ENCODE data around the gene PLK2. TPM values are rescaled to one million over a fixed set of nuclear protein-coding genes. Genes with fewer than 3 reads are reported as not detected.
A peak's percentile ranks its signal among the peaks of the same experiment; 100 is the strongest.

The PLK2 gene
- polyA plus RNA-seq, 3 donors, result 3.4 to 17.0 (median 4.5) TPM

DNA sequence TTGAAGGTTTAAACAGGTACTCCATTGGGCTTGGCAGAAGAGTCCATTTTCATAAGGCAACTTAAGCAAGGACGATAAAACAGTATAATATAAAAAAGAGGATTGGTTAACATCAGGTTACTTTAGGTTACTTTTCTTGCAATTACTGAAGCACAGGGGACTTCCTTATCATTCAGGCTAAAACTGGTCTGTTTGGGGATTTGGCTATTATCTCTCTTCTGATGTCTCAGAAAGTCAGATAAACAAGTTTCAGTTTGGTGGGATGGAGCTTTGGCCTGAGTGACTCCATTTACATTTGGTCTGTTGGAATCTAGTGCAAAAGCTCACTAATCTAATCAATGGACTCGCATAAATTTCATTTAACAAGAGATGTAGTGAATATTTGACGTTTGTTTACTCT lies 39.3 kb upstream of the PLK2 start:
- Histone ChIP-seq H3K9me3 (replicated peaks in 1 of 2; ENCODE audit: control insufficient read depth in 1 of 2, insufficient read depth in 1 of 2, low read length in 2 of 2) (peaks cover 0 to 3% of the 10 kb centered on the region in 2 donors), H3K36me3 (replicated peaks in 1 of 2; ENCODE audit: control insufficient read depth in 1 of 2, insufficient read depth in 2 of 2, low read length in 2 of 2) (peaks cover 13 to 15% of the 10 kb centered on the region in 2 donors), H3K4me3 (replicated peaks in 1 of 3; ENCODE audit: low read depth in 2 of 3, low read length in 3 of 3) (peak overlapping the region in 1 of 3 experiments; percentile 49), H3K27me3 (ENCODE audit: control insufficient read depth in 2 of 2, insufficient read depth in 2 of 2, low read length in 2 of 2) (no peaks in the 10 kb centered on the region), H2AFZ (ENCODE audit: insufficient read depth, low read depth, low read length, poor library complexity, severe bottlenecking) (no peak overlapping the region), H3K4me1 (ENCODE audit: control insufficient read depth in 1 of 2, insufficient read depth in 2 of 2, low read length in 2 of 2) (peaks cover 67 to 73% of the 10 kb centered on the region in 2 donors), H3K27ac (ENCODE audit: low read depth in 1 of 2, low read length in 2 of 2) (peak overlapping the region in 1 of 2 donors; percentile 75), H3K79me2 (ENCODE audit: insufficient read depth, low read length) (peaks cover 48% of the 10 kb centered on the region), H3K9ac (ENCODE audit: insufficient read depth, low read length, poor library complexity, severe bottlenecking) (no peak overlapping the region), H4K20me1 (ENCODE audit: insufficient read depth, low read length) (no peaks in the 10 kb centered on the region), H3K4me2 (replicated peaks; ENCODE audit: extremely low read depth, low read length, poor library complexity, severe bottlenecking) (peak overlapping the region; percentile 66)
- TF ChIP-seq, protein P1, sequence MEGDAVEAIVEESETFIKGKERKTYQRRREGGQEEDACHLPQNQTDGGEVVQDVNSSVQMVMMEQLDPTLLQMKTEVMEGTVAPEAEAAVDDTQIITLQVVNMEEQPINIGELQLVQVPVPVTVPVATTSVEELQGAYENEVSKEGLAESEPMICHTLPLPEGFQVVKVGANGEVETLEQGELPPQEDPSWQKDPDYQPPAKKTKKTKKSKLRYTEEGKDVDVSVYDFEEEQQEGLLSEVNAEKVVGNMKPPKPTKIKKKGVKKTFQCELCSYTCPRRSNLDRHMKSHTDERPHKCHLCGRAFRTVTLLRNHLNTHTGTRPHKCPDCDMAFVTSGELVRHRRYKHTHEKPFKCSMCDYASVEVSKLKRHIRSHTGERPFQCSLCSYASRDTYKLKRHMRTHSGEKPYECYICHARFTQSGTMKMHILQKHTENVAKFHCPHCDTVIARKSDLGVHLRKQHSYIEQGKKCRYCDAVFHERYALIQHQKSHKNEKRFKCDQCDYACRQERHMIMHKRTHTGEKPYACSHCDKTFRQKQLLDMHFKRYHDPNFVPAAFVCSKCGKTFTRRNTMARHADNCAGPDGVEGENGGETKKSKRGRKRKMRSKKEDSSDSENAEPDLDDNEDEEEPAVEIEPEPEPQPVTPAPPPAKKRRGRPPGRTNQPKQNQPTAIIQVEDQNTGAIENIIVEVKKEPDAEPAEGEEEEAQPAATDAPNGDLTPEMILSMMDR (IDR thresholded peaks at IDR 0.05), result no peak
- WGBS (ENCODE audit: insufficient coverage), result no CpG with 5 or more reads among the region's 3 CpGs
- Mint-ChIP-seq H3K27me3 (ENCODE audit: low read depth in 3 of 3) (no peaks in the 10 kb centered on the region), H3K4me3 (no peak overlapping the region), H3K4me1 (peaks cover 83% of the 10 kb centered on the region), H3K36me3 (peaks cover 24 to 33% of the 10 kb centered on the region in 2 donors), H3K27ac (peak overlapping the region; percentile 21 to 91 (median 80)), H3K9me3 (peaks cover 0 to 5% (median 2%) of the 10 kb centered on the region in 7 donors)
- intact Hi-C loops (cut with micrococcal nuclease), result no loop called here
- no peak for DNase-seq

- peaks cover 64 to 73% of the 10 kb centered on the region in 2 donors for H3K4me1 ChIP-seq (ENCODE audit: control insufficient read depth in 1 of 2, insufficient read depth in 2 of 2, low read length in 2 of 2)
- peak overlapping the region in 1 of 2 donors; percentile 75 for H3K27ac ChIP-seq (ENCODE audit: low read depth in 1 of 2, low read length in 2 of 2)
- TF ChIP-seq, protein P1 (IDR thresholded peaks at IDR 0.05), result peak; percentile 42
- H4K20me1 ChIP-seq (ENCODE audit: insufficient read depth, low read length), result no peaks in the 10 kb centered on the region
- peaks cover 53% of the 10 kb centered on the region for H3K79me2 ChIP-seq (ENCODE audit: insufficient read depth, low read length)
- Mint-ChIP-seq H3K9me3 (peaks cover 0 to 5% (median 2%) of the 10 kb centered on the region in 7 donors), H3K36me3 (peaks cover 29 to 40% of the 10 kb centered on the region in 2 donors), H3K27ac (peak overlapping the region in 5 of 7 donors; percentile 31 to 84 (median 61)), H3K27me3 (ENCODE audit: low read depth in 3 of 3) (no peaks in the 10 kb centered on the region), H3K4me1 (peaks cover 79% of the 10 kb centered on the region), H3K4me3 (no peak overlapping the region)
- H3K4me3 ChIP-seq (replicated peaks in 1 of 3; ENCODE audit: low read depth in 2 of 3, low read length in 3 of 3), result peak overlapping the region in 1 of 3 experiments; percentile 6
- H3K4me2 ChIP-seq (replicated peaks; ENCODE audit: extremely low read depth, low read length, poor library complexity, severe bottlenecking), result no peak overlapping the region
- peaks cover 0 to 3% of the 10 kb centered on the region in 2 donors for H3K9me3 ChIP-seq (replicated peaks in 1 of 2; ENCODE audit: control insufficient read depth in 1 of 2, insufficient read depth in 1 of 2, low read length in 2 of 2)
- intact Hi-C loops (cut with micrococcal nuclease), result no loop called here
- H3K27me3 ChIP-seq (ENCODE audit: control insufficient read depth in 2 of 2, insufficient read depth in 2 of 2, low read length in 2 of 2), result no peaks in the 10 kb centered on the region
- H3K9ac ChIP-seq (ENCODE audit: insufficient read depth, low read length, poor library complexity, severe bottlenecking), result no peak overlapping the region
- H3K36me3 ChIP-seq (replicated peaks in 1 of 2; ENCODE audit: control insufficient read depth in 1 of 2, insufficient read depth in 2 of 2, low read length in 2 of 2), result peaks cover 17 to 23% of the 10 kb centered on the region in 2 donors
- H2AFZ ChIP-seq (ENCODE audit: insufficient read depth, low read depth, low read length, poor library complexity, severe bottlenecking), result no peak overlapping the region
- DNase-seq, result no peak
- 56% methylated on average over 2 of the region's 2 CpGs for WGBS (ENCODE audit: insufficient coverage)
Observed at GRCh38 chr5:58498340-58498942, 38.6 kb upstream of the PLK2 start.

Data from CD14-positive monocyte (primary cell).